AG09309 (cell line): Measurements from ENCODE around the gene ST3GAL5.

Source experiments
- DNase-seq: peaks from one replicate; pipeline ENCODE4 v3.0.0-alpha.2; 2010; ENCODE audit warnings: low read depth
- H3K4me3 ChIP-seq: 2 replicates; pipeline ENCODE4 v1.5.1; 2011; ENCODE audit warnings: mild to moderate bottlenecking, low read depth, low read length, moderate library complexity; ENCODE audit not compliant: control insufficient read depth
- CTCF ChIP-seq: IDR thresholded peaks from 2 replicates; pipeline ENCODE4 v1.5.1; 2011; ENCODE audit warnings: mild to moderate bottlenecking, low read depth, low read length, inconsistent platforms; ENCODE audit not compliant: insufficient read depth, control insufficient read depth; ENCODE audit errors: missing control alignments

The ST3GAL5 gene

GRCh38 chr2:85823951-85824350, 64.8 kb downstream of the ST3GAL5 start:
- H3K4me3 ChIP-seq: no peak overlapping the region
- no peak for TF ChIP-seq CTCF

GRCh38 chr2:85822766-85823165, 66.0 kb downstream of the ST3GAL5 start:
- no peak for TF ChIP-seq CTCF
- no peak for DNase-seq
- no peak overlapping the region for H3K4me3 ChIP-seq

More at GRCh38 chr2:85823951-85824350, 64.8 kb downstream of the ST3GAL5 start:
- DNase-seq: no peak

GRCh38 chr2:85819811-85820510, 68.8 kb downstream of the ST3GAL5 start:
- DNase-seq: no peak
- H3K4me3 ChIP-seq: no peak overlapping the region
- TF ChIP-seq CTCF: no peak

- DNase-seq: no peak
- no peak overlapping the region for H3K4me3 ChIP-seq
- TF ChIP-seq CTCF: no peak
These were observed 73.8 kb downstream of the ST3GAL5 start for GRCh38 chr2:85814802-85815550.

GRCh38 chr2:85813982-85814801, 74.6 kb downstream of the ST3GAL5 start:
- peak; percentile 99 for TF ChIP-seq CTCF
- peak; percentile 55 for DNase-seq
- no peak overlapping the region for H3K4me3 ChIP-seq

GRCh38 chr2:85813211-85813981, 75.4 kb downstream of the ST3GAL5 start:
- no peak for TF ChIP-seq CTCF
- no peak for DNase-seq
- H3K4me3 ChIP-seq: no peak overlapping the region
